Measurements from ENCODE around the gene TLE5. TPM values are rescaled to one million over a fixed set of nuclear protein-coding genes. Genes with fewer than 3 reads are reported as not detected.

Gene TLE5
- total and polyA plus RNA-seq, 10 of the 15 experiments (the other 5 are each of a cell fraction or from before 2014, with no cell fraction given) = 2.5 to 373 (median 154) TPM

DNA sequence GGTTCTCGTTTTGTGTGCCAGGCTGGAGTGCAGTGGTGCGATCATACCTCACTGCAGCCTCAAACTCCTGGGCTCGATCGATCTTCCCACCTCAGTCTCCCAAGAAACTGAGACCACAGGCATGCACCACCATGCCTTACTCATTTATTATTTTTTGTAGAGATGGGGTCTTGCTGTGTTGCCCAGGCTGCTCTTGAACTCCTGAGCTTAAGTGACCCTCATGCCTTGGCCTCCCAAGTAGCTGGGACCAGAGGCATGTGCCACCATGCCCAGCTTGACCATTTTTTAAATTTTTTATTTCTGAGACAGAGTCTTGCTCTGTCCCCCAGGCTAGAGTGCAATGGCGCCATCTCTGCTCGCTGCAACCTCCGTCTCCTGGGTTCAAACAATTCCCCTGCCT, 21.7 kb upstream of the TLE5 start:
- ChIA-PET POLR2A (no interaction called here), CTCF (no interaction called here), SMC1A (ENCODE audit: uncharacterized antibody, unreplicated experiment) (no interaction called here), RAD21 (ENCODE audit: unreplicated experiment) (no interaction called here)
- FAIRE-seq (no peak), DNase-seq (ENCODE audit: low read depth, low spot score) (no peak), ATAC-seq (no peak)
- intact Hi-C loops (cut with micrococcal nuclease; ENCODE audit: unreplicated experiment) = no loop called here
- H3K9ac ChIP-seq (ENCODE audit: control insufficient read depth, insufficient read depth, low read length) = no peak overlapping the region
- H3K27me3 ChIP-seq (replicated peaks in 1 of 2; ENCODE audit: control insufficient read depth in 2 of 2, insufficient read depth in 2 of 2, low read length in 1 of 2) = no peaks in the 10 kb centered on the region
- no peaks in the 10 kb centered on the region for H3K79me2 ChIP-seq (ENCODE audit: control insufficient read depth, insufficient read depth, low read length)
- no peak overlapping the region for H3K4me3 ChIP-seq
- no TSS peak for BruUV-seq (replicated peaks)
- TF ChIP-seq NRF1 (conservative IDR thresholded peaks at IDR 0.05; ENCODE audit: low read depth, low read length) (no peak), HDAC2 (IDR thresholded peaks at IDR 0.05) (no peak), CHD4 (IDR thresholded peaks at IDR 0.05) (no peak), SRF (IDR thresholded peaks at IDR 0.05; ENCODE audit: low read depth in 2 of 2, low read length in 2 of 2) (no peak), RCOR1 (conservative IDR thresholded peaks at IDR 0.05; ENCODE audit: low read depth, low read length) (no peak)
- TF ChIP-seq, protein P1, sequence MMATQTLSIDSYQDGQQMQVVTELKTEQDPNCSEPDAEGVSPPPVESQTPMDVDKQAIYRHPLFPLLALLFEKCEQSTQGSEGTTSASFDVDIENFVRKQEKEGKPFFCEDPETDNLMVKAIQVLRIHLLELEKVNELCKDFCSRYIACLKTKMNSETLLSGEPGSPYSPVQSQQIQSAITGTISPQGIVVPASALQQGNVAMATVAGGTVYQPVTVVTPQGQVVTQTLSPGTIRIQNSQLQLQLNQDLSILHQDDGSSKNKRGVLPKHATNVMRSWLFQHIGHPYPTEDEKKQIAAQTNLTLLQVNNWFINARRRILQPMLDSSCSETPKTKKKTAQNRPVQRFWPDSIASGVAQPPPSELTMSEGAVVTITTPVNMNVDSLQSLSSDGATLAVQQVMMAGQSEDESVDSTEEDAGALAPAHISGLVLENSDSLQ (IDR thresholded peaks at IDR 0.05) = no peak
- no peaks in the 10 kb centered on the region for H3K36me3 ChIP-seq (ENCODE audit: control insufficient read depth in 2 of 2, insufficient read depth in 2 of 2, low read length in 1 of 2)
- H3K27ac ChIP-seq (ENCODE audit: control insufficient read depth, insufficient read depth) = no peak overlapping the region
- 74% methylated on average over 7 of the region's 7 CpGs for WGBS (ENCODE audit: insufficient coverage, insufficient replicate concordance, low lambda C conversion rate, missing lambda C conversion rate)
- no peaks in the 10 kb centered on the region for H3K4me1 ChIP-seq (ENCODE audit: control insufficient read depth, insufficient read depth, low read length)
- H3K4me2 ChIP-seq (ENCODE audit: control insufficient read depth, insufficient read depth) = no peak overlapping the region
- no peak overlapping the region for H2AFZ ChIP-seq (ENCODE audit: control insufficient read depth, low read depth, low read length)
- no peaks in the 10 kb centered on the region for H3K9me3 ChIP-seq (replicated peaks; ENCODE audit: control insufficient read depth, insufficient read depth, low read length)
- no peaks in the 10 kb centered on the region for H4K20me1 ChIP-seq (ENCODE audit: control insufficient read depth, insufficient read depth)
- in situ Hi-C loops (cut with MboI) = no loop called here

DNA sequence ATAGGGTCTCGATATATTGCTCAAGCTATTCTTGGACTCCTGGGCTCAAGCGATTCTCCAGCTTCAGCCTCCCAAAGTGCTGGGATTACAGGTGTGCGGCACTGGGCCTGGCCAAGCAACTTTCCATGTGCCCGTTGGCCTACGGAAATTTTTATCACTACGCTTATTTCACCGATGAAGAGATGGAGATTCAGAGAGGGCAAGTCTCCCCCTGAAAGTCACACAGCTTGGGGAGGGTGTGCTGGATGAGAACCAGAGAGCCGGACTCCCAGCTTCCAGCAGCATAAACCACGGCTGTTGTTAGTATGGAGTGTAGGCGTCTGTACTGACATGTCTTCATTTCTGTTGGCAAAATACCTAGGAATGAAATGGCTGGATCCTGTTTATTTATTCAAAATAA, 20.0 kb upstream of the TLE5 start:
- Histone ChIP-seq H3K79me2 (ENCODE audit: control insufficient read depth, insufficient read depth, low read length) (no peaks in the 10 kb centered on the region), H3K27ac (ENCODE audit: control insufficient read depth, insufficient read depth) (no peak overlapping the region), H3K9me3 (replicated peaks; ENCODE audit: control insufficient read depth, insufficient read depth, low read length) (no peaks in the 10 kb centered on the region), H3K4me2 (ENCODE audit: control insufficient read depth, insufficient read depth) (no peak overlapping the region), H3K9ac (ENCODE audit: control insufficient read depth, insufficient read depth, low read length) (no peak overlapping the region), H3K4me3 (no peak overlapping the region), H3K27me3 (replicated peaks in 1 of 2; ENCODE audit: control insufficient read depth in 2 of 2, insufficient read depth in 2 of 2, low read length in 1 of 2) (no peaks in the 10 kb centered on the region), H3K4me1 (ENCODE audit: control insufficient read depth, insufficient read depth, low read length) (no peaks in the 10 kb centered on the region), H4K20me1 (ENCODE audit: control insufficient read depth, insufficient read depth) (no peaks in the 10 kb centered on the region), H2AFZ (ENCODE audit: control insufficient read depth, low read depth, low read length) (no peak overlapping the region), H3K36me3 (ENCODE audit: control insufficient read depth in 2 of 2, insufficient read depth in 2 of 2, low read length in 1 of 2) (no peaks in the 10 kb centered on the region)
- CTCF ChIA-PET = interaction anchor here (0.6 to 2.4 kb wide), 4 partner anchors 21 to 79 kb away, joined by 3 to 7 read pairs (median 4); no protein-coding TSS in a partner anchor
- in situ Hi-C loops (cut with MboI) = no loop called here
- DNase-seq (ENCODE audit: low read depth, low spot score) (no peak), ATAC-seq (no peak), FAIRE-seq (no peak)
- intact Hi-C loops (cut with micrococcal nuclease; ENCODE audit: unreplicated experiment) = no loop called here
- WGBS (ENCODE audit: insufficient coverage, insufficient replicate concordance, low lambda C conversion rate, missing lambda C conversion rate) = 69% methylated on average over 10 of the region's 10 CpGs
- SMC1A ChIA-PET (ENCODE audit: uncharacterized antibody, unreplicated experiment) = no interaction called here
- RAD21 ChIA-PET (ENCODE audit: unreplicated experiment) = no interaction called here
- POLR2A ChIA-PET = no interaction called here
- no TSS peak for BruUV-seq (replicated peaks)
- TF ChIP-seq EGR1 (IDR thresholded peaks at IDR 0.05; ENCODE audit: borderline replicate concordance in 1 of 2, low read depth in 2 of 2, low read length in 2 of 2) (no peak), KDM1A (IDR thresholded peaks at IDR 0.05; ENCODE audit: borderline replicate concordance) (no peak), TAF1 (IDR thresholded peaks at IDR 0.05; ENCODE audit: borderline replicate concordance, low read depth, low read length) (no peak), CBFB (IDR thresholded peaks at IDR 0.05; ENCODE audit: low read depth) (no peak), SREBF2 (IDR thresholded peaks at IDR 0.05; ENCODE audit: low read length) (no peak), RELA (IDR thresholded peaks at IDR 0.05; ENCODE audit: borderline replicate concordance, partially characterized antibody) (no peak)
- TF ChIP-seq, protein P2, sequence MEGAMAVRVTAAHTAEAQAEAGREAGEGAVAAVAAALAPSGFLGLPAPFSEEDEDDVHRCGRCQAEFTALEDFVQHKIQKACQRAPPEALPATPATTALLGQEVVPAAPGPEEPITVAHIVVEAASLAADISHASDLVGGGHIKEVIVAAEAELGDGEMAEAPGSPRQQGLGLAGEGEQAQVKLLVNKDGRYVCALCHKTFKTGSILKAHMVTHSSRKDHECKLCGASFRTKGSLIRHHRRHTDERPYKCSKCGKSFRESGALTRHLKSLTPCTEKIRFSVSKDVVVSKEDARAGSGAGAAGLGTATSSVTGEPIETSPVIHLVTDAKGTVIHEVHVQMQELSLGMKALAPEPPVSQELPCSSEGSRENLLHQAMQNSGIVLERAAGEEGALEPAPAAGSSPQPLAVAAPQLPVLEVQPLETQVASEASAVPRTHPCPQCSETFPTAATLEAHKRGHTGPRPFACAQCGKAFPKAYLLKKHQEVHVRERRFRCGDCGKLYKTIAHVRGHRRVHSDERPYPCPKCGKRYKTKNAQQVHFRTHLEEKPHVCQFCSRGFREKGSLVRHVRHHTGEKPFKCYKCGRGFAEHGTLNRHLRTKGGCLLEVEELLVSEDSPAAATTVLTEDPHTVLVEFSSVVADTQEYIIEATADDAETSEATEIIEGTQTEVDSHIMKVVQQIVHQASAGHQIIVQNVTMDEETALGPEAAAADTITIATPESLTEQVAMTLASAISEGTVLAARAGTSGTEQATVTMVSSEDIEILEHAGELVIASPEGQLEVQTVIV (IDR thresholded peaks at IDR 0.05; ENCODE audit: borderline replicate concordance, partially characterized antibody) = no peak

Measured in GM12878 (cell line).